HG03460 (cell line): Measurements from ENCODE around the gene GET4.

ENCODE experiments used
- ATAC-seq: cut with Tn5 transposase; IDR thresholded peaks from one replicate; pipeline ENCODE4 v1.9.1; 2021; ENCODE audit not compliant: unreplicated experiment

GET4 gene, protein sequence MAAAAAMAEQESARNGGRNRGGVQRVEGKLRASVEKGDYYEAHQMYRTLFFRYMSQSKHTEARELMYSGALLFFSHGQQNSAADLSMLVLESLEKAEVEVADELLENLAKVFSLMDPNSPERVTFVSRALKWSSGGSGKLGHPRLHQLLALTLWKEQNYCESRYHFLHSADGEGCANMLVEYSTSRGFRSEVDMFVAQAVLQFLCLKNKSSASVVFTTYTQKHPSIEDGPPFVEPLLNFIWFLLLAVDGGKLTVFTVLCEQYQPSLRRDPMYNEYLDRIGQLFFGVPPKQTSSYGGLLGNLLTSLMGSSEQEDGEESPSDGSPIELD

DNA sequence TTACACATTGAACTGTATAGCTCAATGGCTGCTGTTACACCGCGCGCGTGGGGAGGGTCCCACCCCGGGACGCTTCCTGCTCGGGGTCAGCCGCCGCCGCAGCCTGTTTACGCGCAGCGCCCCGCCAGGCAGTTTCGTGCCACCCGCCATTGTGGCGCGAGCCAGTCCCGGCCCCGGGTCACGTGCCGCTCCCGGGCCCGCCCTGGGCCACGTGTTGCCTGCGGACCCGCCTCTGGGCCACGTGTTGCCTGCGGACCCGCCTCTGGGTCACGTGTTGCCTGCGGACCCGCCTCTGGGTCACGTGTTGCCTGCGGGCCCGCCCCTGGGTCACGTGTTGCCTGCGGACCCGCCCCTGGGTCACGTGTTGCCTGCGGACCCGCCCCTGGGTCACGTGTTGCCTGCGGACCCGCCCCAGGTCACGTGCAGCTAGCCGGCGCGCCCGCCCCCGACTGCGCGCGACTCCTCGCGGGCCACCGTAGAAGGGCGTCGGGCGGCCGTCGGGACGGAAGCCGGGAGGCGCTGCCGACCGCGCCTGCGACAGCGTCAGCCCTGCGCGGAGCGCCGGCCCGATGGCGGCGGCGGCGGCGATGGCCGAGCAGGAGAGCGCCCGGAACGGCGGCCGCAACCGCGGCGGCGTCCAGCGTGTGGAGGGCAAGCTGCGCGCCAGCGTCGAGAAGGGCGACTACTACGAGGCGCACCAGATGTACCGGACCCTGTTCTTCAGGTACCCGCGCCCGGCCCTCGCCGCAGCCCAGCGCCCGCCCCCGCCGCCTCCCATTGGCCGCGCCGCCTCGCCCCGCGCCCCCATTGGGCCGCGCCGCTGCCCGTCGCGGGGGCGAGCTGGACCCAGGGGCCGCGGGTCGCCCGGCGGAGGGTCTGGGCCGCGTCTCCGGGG lies at the start of gene GET4:
Gene GET4, plus strand, starts transcription at position 478 of the 895 bp plus-strand sequence. Its CDS starts 92 bp downstream, at position 570.
- peak; percentile 67 for ATAC-seq

DNA sequence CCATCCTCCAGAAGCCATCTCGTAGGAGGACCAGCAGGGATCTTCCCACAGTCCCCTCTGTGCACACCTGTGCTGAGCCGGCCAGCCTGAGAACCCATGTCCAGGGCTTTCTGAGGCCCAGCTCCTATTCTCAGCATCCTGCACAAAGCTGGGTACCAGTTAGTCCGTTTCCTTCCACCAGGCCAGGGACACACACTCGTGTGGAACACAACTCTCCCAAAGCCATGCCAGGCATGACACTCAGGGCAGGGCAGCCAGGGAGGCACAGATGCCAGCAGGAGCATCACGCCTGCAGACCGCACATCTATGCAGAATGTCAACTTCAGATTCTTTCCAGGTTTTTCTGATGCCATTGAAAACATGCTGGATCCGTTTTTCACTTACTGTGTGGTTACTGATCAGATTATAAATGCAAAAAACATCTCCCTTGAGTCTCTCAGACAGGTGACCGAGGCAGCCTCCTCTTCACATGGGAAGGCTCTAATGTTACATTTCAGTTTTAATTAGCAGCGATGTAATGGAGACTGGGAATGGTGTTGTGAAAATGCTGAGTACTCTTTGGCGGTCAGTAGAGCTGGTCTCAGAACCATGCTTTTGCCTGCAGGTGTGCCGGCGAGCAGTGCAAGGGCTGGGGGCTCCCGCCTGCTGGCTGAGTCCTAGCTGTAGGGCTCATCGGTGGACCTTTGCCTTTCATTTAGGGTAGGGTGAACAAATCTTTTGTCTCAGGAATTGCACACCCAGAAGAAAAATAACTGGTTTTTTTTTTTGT lies 47.4 kb upstream of the GET4 start:
- no peak for ATAC-seq

- no peak for ATAC-seq
These were observed 46.3 kb upstream of the GET4 start for GRCh38 chr7:830069-830468.

GRCh38 chr7:831596-832166 lies 44.7 kb upstream of the GET4 start:
- peak; percentile 52 for ATAC-seq

DNA sequence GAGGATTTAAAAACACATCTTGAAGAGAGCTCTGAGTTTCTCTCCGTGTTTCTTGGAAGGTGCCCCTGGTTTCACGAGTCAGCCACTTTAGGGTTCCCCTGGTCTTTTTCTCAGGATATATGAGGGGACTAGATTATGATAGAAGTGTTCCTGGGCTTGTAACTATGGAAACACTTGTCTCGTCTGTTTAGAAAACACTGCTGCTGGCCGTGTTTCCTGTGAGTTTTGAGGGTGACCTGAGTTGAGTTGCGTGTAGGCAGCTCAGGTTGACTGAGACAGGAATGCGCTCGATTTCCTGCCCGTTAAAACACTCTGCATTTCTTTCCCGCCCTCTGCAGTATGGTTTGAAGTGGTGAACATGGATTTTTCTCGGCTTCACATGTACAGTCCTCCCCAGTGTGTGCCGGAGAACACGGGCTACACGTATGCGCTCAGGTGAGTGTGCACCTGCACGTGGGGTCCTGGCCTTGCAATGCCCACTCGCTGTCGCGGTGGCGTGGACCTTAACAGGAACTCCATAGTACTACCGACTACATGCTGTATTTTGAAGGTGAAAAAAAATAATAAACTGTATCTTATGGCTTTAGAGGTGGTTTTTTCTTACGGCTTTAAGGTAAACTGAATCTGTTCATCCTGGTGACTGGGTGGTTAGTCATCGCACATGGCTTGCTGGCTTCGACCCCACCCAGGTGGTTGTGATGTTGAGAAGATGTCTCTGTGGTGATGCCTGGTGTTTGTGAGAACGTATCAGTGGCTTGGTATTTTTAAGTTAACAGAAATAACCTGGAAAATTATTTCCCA lies 44.0 kb upstream of the GET4 start, which contains the start of gene SUN1:
Gene SUN1, plus strand, starts transcription at position 310 of the 801 bp plus-strand sequence. Its CDS starts 49 bp downstream, at position 359.
- peak; percentile 45 for ATAC-seq

- ATAC-seq, result no peak
These were observed 43.4 kb upstream of the GET4 start for GRCh38 chr7:832968-833424.

- ATAC-seq, result no peak
These were observed 42.6 kb upstream of the GET4 start for GRCh38 chr7:833601-834258.

- ATAC-seq, result no peak
These were observed 42.1 kb upstream of the GET4 start for GRCh38 chr7:834277-834676.

DNA sequence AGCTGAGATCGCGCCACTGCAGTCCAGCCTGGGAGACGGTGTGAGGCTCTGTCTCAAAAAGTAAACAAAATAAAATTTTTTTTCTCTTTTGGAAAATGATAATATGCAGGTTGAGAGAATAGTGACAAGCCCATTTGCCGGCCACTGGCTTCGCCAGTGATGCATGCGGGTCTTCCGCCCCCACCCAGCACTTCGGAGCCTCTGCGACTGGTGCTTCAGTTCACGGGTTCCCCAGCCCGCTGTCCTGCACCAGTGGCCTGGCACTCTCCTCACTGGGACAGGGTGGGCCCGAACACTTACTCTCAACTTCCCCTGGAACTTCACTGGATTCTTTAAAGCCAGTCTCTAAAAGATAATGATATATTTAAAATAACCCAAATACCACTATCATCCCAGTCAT lies 41.3 kb upstream of the GET4 start:
- ATAC-seq, result no peak

GRCh38 chr7:835485-836401 lies 40.6 kb upstream of the GET4 start:
- no peak for ATAC-seq

DNA sequence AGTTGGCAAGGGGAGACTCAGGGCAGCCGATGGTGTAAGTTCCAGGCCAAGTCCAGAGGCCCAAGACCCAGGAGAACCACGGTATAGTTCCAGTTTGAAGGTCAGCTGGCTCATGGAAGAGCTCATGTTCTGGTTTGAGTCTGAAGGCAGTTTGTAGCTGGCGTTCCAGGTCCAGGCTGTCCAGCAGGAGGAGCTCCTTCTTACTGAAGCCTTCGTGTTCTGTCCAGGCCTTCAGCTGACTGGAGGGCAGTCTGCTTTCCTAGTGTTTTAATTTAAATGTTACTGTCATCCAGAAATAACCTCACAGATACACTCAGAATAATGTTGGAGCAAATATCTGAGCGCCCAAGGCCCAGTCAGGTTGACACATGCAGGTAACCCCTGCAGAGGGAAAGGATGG lies 39.9 kb upstream of the GET4 start:
- no peak for ATAC-seq

DNA sequence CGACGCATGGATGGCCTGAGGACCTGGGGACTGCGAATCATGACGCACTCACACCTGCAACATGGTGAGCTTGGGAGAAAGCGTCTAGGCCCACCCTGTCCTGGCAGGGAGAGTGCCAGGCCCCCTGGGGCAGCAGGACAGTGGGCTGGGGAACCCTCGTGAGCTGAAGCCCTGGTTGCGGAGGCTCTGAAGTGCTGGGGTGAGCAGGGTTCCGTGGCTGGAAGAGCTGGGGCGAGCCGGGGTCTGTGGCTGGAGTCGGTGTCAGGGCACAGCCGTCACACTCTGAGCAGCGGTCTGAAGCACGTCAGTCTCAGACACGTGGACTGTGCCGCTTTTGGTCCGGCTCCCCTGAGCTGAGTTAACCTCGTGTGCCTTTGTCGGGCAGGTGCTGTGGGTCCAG lies 39.4 kb upstream of the GET4 start:
- no peak for ATAC-seq

DNA sequence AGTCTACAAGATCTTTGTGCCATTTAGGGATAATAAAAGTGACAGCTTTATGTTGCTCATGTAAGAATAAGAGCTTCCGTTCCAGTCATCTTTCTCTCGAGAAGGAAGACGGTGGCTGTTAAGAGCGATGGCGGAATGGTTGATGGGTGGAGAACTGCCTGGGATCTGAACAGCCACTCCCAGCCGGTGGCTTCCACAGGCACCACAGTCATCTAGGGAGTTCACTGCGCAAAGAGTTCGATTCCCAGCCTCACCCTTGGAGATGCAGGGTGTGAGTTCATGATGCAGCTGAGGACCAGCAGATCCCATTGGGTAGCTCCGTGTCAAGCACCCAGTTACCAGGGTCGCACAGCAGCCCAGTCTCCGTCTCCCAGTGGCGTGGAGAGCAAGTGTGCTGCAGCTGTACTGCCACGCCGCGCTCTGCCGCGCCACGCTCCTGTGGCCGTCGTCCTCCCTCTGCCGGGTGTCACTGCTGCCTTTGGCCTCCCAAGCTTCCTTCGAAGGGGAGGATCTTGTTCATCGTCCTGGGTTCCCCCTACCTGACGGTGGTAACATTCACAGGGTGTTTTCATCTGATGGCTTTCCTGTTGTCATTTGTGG lies 36.3 kb upstream of the GET4 start:
- no peak for ATAC-seq

DNA sequence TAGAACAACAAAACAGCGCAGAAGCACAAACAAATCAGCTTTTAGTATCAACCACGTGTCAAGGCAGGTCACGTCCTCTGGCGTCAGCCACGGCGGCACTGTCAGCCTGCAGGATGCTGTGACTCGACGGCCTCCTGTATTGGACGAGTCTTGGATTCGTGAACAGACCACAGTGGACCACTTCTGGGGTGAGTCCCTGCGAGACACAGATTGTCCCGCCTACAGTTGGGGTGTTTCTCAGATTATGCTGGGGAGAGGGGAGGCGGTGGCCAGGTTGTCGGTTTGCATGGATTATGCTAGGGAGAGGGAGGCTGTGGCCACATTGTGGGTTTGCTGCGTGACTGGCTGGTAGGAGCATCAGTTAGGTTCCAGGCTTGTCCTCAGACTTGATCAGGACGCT lies 34.4 kb upstream of the GET4 start:
- ATAC-seq, result no peak

DNA sequence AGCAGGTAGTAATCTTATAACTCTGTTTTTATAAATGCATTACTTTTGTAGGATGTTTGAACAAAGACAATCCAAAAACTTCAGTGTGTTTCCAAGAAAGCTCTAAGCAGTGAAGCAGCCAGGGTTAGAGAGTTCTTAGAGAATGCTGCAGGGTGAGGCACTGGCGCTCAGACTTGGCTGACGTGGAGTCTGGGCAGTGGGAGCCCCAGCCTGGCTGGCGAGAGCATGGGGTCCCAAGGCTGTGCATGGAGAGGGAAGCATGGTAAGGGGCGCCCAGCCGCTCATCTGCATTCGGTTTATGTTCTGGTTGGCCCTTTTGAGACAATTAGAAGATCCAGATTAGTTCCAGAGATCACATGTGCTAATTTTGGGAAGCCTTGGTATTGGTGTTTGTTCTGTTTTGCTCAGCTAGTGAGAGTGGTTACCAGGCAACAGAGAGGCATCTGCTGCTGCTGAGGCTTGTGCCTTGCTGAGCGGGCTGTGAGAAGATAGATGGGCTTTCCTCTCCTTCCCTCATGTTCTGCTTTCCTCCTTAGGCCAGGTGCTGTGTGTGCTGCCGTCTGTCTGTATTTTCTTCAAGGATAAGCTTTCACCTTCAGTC lies 33.8 kb upstream of the GET4 start:
- no peak for ATAC-seq

DNA sequence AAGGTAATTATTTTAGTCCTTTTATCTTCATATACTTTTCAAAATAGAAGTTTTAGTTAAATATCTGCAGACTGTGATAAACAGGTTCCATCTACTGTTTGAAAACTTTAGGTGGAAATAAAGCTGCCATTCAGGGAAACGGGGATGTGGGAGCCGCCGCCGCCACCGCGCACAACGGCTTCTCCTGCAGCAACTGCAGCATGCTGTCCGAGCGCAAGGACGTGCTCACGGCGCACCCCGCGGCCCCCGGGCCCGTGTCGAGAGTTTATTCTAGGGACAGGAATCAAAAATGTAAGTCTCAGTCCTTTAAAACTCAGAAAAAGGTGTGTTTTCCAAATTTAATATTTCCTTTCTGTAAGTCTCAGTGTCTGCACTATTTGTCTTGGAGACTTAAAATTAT lies 33.1 kb upstream of the GET4 start:
- ATAC-seq, result no peak

DNA sequence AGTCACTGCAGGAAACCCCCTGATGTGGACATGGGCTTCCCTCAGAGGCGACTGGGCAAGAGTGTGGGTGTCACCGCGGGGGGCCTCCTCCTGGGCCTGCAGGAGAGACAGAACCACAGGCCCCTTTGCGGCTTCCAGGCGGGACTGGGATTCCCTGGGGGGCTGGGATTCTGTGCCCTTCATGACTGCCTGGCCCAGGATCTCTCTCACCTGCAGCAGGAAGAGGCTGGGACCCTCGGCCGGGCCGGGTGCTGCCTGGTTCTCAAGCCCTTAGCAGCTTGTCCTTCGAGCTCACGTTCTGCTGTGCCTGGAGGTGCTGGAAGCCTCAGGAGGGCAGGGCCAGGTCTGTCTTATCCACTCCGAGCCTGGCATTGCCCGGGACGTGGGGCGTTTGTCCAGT lies 32.3 kb upstream of the GET4 start:
- ATAC-seq, result no peak

GRCh38 chr7:844514-844913 lies 31.8 kb upstream of the GET4 start:
- no peak for ATAC-seq
